Muscle layer of duodenum (tissue), 2 donors: ENCODE measurements around the gene SDR39U1.

Source experiments
- H3K27ac ChIP-seq: one replicate; pipeline ENCODE4 v1.7.0; 2013; ENCODE audit warnings: mild to moderate bottlenecking, low read length
- H3K27me3 ChIP-seq: one replicate; pipeline ENCODE4 v1.7.0; 2013; ENCODE audit warnings: low read depth, mild to moderate bottlenecking, control low read depth, low read length
- H3K36me3 ChIP-seq, 2 donors: one replicate each; pipeline ENCODE4 v1.7.0; 2013; ENCODE audit warnings: low read length in 2 of 2, control low read depth in 1 of 2, mild to moderate bottlenecking in 1 of 2; ENCODE audit not compliant: insufficient read depth in 2 of 2, control insufficient read depth in 1 of 2
- H3K4me1 ChIP-seq, 2 donors: one replicate each; pipeline ENCODE4 v1.7.0; 2013; ENCODE audit warnings: low read length in 2 of 2, mild to moderate bottlenecking in 2 of 2, control low read depth in 1 of 2, moderate library complexity in 1 of 2; ENCODE audit not compliant: insufficient read depth in 2 of 2, control insufficient read depth in 1 of 2
- H3K4me3 ChIP-seq, 2 donors: one replicate each; pipeline ENCODE4 v1.7.0; 2013; ENCODE audit warnings: low read length in 2 of 2, low read depth in 1 of 2, mild to moderate bottlenecking in 1 of 2
- H3K9me3 ChIP-seq, 2 donors: one replicate each; pipeline ENCODE4 v1.7.0; 2013; ENCODE audit warnings: low read length in 2 of 2, control low read depth in 1 of 2, mild to moderate bottlenecking in 1 of 2; ENCODE audit not compliant: control insufficient read depth in 1 of 2
- donor health status: healthy.

SDR39U1 gene

DNA sequence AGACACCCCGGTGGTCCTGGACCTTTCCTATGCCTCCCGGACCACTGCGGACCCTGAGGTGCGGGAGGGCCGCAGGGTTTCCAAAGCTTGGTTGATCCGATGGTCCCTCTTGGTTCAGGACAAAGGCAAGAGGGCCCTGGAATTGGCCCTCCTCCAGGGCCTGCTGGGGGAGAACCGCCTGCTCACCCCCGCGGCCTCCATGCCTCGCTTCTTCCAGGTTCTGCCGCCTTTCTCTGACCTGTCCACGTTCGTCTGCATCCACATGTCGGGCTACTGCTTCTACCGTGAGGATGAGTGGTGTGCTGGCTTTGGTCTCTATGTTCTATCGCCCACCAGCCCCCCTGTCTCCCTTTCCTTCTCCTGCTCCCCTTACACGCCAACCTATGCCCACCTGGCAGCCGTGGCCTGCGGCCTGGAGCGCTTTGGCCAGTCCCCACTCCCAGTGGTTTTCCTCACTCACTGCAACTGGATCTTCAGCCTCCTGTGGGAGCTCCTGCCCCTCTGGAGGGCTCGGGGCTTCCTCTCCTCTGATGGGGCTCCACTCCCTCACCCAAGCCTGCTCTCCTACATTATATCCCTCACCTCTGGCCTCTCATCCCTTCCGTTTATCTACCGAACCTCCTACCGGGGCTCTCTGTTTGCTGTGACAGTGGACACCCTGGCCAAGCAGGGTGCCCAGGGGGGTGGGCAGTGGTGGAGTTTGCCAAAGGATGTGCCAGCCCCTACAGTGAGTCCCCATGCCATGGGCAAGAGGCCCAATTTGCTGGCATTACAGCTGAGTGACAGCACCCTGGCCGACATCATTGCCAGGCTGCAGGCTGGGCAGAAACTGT is 26.9 kb downstream of the SDR39U1 start:
- Histone ChIP-seq H3K36me3 (peaks cover 16 to 33% of the 10 kb centered on the region in 2 donors), H3K4me1 (no peaks in the 10 kb centered on the region), H3K4me3 (no peak overlapping the region), H3K27ac (no peak overlapping the region), H3K9me3 (no peaks in the 10 kb centered on the region), H3K27me3 (no peaks in the 10 kb centered on the region)

DNA sequence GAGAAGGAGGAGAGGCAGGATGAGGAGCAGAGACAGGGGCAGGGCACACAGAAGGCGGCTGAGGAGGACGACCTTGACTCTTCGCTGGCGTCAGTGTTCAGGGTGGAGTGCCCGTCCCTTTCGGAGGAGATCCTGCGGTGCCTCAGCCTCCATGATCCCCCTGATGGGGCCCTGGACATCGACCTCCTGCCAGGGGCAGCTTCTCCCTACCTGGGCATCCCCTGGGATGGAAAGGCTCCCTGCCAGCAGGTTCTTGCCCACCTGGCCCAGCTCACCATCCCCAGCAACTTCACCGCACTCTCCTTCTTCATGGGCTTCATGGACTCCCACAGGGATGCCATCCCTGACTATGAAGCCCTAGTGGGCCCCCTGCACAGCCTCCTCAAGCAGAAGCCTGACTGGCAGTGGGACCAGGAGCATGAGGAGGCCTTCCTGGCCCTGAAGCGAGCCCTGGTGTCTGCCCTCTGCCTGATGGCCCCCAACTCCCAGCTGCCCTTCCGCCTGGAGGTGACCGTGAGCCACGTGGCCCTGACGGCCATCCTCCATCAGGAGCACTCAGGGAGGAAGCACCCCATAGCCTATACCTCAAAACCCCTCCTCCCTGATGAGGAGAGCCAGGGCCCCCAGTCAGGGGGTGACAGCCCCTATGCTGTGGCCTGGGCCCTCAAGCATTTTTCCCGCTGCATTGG is 27.7 kb downstream of the SDR39U1 start:
- no peak overlapping the region for H3K27ac ChIP-seq
- no peaks in the 10 kb centered on the region for H3K9me3 ChIP-seq
- H3K4me1 ChIP-seq = no peaks in the 10 kb centered on the region
- H3K4me3 ChIP-seq = no peak overlapping the region
- H3K36me3 ChIP-seq = peaks cover 17 to 35% of the 10 kb centered on the region in 2 donors
- H3K27me3 ChIP-seq = no peaks in the 10 kb centered on the region

DNA sequence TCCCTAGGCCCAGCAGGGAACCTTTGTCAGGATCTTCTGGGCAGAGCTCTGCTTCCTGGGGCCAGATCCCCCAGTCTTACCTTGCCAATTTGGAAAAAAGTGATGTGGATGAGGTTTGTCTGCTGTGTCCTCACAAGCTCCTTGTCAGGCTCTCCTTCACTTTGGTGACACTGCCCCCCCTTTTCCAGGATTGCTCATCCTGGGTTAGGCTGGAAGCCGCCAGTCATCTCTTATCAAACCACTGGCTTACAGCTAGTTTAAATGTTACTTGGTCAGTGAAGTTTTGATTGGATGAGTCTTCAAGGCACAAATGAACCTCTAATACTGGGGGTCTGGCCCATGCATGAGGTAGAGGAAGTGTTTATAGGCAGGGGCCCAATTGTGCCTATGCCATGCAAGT is 28.5 kb downstream of the SDR39U1 start:
- H3K36me3 ChIP-seq = peaks cover 17 to 41% of the 10 kb centered on the region in 2 donors
- no peaks in the 10 kb centered on the region for H3K27me3 ChIP-seq
- H3K9me3 ChIP-seq = no peaks in the 10 kb centered on the region
- no peak overlapping the region for H3K4me3 ChIP-seq
- peaks cover 0 to under 1% of the 10 kb centered on the region in 2 donors for H3K4me1 ChIP-seq
- no peak overlapping the region for H3K27ac ChIP-seq

DNA sequence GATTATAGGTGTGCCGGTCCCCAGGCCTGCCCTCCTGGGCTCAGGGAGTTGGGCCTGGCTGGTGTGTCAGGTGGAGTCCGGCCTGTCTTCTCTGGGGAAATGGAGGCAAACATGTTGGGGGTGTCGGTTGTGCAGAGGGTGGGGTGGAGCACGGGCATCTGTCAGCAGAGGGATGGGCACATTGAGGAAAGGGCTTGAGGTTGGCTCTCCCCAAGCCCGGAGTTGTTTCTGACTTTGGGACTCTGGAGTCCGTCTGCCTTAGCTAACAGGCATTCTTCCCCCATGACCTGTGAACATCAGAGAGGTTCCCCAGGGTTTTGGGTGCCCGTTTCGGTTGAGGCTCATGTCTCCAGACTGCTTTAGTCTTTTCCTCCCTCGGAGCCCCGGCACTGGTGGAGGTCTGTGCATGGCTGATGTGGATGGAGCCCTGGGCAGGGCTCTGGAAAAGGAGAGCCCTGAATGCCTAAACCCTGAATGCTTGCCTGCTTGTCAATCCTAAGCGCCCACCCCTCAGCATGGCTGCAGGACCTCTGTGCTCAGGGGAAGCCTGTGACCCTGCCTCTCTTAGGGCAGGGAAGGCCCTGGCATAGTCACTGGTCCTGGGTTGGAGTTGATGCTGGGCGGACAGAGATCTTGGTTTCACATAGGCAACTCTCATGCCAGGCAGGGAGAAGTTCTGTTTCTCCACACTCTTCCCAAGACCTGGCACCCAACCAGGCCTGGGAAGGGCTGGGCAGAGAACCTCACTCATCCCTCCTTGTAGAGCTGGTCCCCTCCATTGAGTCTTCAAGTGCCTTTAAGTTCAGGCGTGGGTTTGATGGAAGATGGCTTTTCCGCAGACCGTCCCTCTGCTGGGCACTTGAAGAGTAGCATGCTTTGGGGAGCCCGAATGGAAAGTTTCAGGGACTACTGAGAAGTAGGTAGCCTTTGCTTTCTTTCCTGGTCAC is 30.9 kb downstream of the SDR39U1 start:
- Histone ChIP-seq H3K9me3 (no peaks in the 10 kb centered on the region), H3K27me3 (no peaks in the 10 kb centered on the region), H3K36me3 (peaks cover 21 to 51% of the 10 kb centered on the region in 2 donors), H3K4me1 (peaks cover 0 to 6% of the 10 kb centered on the region in 2 donors), H3K27ac (no peak overlapping the region), H3K4me3 (no peak overlapping the region)

DNA sequence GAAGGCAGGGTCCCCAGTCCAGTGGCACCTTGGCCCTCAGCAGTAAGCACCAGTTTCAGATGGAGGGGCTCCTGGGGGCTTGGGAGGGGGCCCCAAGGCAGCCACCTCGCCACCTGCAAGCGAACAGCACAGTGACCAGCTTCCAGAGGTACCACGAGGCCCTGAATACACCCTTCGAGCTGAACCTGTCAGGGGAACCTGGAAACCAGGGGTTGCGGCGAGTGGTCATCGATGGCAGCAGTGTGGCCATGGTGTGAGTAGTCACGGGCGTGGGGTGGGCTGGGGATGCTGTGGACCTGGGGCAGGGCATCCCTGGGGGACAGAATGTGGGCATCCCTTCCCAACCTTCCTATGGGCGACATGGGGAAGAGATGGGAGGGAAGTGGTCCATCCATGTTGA is 32.6 kb downstream of the SDR39U1 start:
- Histone ChIP-seq H3K27me3 (no peaks in the 10 kb centered on the region), H3K9me3 (no peaks in the 10 kb centered on the region), H3K4me1 (peaks cover 0 to 6% of the 10 kb centered on the region in 2 donors), H3K27ac (no peak overlapping the region), H3K4me3 (no peak overlapping the region), H3K36me3 (peaks cover 21 to 42% of the 10 kb centered on the region in 2 donors)

DNA sequence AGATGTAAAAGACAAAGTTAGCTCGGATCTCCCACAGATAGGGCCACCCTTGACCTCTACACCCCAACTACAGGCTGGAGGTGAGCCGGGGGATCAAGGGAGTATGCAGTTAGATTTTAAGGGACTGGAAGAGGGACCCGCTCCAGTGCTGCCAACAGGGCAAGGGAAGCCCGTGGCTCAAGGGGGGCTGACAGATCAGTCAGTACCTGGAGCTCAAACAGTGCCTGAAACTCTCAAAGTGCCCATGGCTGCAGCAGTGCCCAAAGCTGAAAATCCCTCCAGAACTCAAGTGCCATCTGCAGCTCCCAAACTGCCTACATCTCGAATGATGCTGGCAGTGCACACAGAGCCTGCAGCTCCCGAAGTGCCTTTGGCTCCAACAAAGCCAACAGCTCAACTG is 33.4 kb downstream of the SDR39U1 start:
- H3K36me3 ChIP-seq = peaks cover 21 to 35% of the 10 kb centered on the region in 2 donors

DNA sequence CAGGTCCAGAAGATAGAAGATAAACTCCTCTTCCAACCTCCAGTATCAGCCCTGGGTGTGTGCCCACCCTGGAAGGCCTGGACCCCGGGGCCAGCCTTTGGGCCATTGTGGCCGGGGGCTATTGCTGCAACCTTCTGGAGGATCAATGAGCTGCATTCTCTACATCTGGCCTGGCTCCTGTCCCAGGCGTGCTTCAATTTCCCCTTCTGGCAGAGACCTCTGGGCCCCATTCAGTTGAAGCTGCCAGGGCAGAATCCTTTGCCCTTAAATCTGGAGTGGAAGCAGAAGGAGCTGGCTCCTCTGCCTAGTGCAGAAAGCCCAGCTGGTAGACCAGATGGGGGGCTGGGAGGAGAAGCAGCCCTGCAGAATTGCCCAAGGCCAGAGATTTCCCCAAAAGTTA is 33.8 kb downstream of the SDR39U1 start:
- Histone ChIP-seq H3K4me1 (peaks cover 0 to 6% of the 10 kb centered on the region in 2 donors), H3K4me3 (no peak overlapping the region), H3K27ac (no peak overlapping the region), H3K27me3 (no peaks in the 10 kb centered on the region), H3K36me3 (peaks cover 18 to 30% of the 10 kb centered on the region in 2 donors), H3K9me3 (no peaks in the 10 kb centered on the region)

More for the DNA sequence above, 33.4 kb downstream of the SDR39U1 start:
- H3K9me3 ChIP-seq = no peaks in the 10 kb centered on the region
- H3K27me3 ChIP-seq = no peaks in the 10 kb centered on the region
- H3K4me3 ChIP-seq = no peak overlapping the region
- H3K4me1 ChIP-seq = peaks cover 0 to 6% of the 10 kb centered on the region in 2 donors
- H3K27ac ChIP-seq = no peak overlapping the region

DNA sequence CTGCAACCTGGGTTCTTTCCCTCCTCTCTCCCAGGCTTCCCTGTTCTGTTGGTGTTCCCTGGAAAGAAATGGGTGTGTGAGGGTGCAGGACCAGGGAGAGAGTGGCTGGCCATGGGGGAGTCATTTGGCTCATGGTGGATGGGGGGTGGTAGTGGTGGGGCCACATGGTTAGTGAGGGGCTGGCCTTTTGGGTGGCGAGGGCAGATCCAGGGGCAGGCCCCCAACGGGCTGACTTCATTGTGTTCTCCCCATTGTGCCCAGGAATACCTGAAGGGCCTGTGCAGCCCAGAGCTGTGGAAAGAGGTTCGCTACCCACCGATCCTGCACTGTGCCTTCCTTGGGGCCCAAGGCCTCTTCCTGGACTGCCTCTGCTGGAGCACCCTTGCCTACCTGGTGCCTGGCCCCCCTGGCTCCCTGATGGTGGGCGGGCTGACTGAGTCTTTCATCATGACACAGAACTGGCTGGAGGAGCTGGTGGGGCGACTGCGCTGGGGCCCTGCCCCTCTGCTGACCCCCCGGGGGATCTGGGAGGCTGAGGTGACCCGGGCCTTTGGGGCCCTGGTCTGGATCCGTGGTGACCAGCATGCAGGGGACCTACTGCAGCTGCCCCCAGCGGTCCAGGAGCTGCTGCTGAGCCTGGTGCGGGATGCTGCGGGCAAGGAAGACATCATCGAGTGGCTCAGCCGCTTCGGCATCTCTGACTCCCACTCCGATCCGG is 34.8 kb downstream of the SDR39U1 start:
- H3K4me1 ChIP-seq = peaks cover 4 to 16% of the 10 kb centered on the region in 2 donors
- no peaks in the 10 kb centered on the region for H3K9me3 ChIP-seq
- no peak overlapping the region for H3K27ac ChIP-seq
- H3K36me3 ChIP-seq = peaks cover 14 to 24% of the 10 kb centered on the region in 2 donors
- no peak overlapping the region for H3K4me3 ChIP-seq
- H3K27me3 ChIP-seq = no peaks in the 10 kb centered on the region

DNA sequence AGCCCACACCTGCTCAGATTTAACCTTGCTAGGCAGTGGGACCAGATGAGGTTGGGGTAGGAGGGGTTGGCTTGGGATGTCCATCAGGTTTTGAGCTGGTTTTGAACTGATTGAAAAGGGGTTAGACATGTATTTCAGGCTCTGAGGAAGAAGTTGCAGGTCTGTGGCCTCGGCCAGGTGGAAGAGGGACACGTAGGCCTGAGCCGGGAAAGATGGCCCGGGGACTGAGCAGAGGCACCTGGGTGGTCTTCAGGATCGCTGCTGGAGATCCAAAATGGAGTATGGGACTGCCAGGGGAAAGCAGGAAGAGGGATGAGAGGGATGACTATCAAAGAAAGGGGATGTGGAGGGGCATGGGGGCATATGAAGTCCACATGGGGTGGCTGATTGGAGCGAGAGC is 36.2 kb downstream of the SDR39U1 start:
- H3K4me3 ChIP-seq = no peak overlapping the region
- peaks cover 4 to 21% of the 10 kb centered on the region in 2 donors for H3K4me1 ChIP-seq
- H3K36me3 ChIP-seq = peaks cover 13 to 24% of the 10 kb centered on the region in 2 donors
- no peaks in the 10 kb centered on the region for H3K9me3 ChIP-seq
- H3K27me3 ChIP-seq = no peaks in the 10 kb centered on the region
- H3K27ac ChIP-seq = no peak overlapping the region

DNA sequence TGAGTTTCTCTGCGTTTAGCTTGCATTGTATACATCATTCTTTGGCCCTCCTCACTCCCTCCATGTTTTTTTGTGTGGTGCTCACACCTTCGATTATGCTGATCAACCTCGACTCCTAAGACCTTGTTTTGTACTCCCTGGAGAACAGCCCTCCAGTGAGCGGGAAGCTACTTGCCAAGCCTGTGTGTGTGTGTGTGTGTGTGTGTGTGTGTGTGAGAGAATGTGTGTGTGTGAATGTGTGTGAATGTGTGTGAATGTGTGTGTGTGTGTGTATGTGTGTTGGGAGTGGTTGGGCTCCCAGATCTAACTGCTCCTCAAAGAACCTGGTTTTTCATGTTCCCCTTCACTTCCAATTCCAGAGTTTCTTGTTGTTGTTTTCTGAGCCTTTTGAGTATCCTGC is 37.8 kb downstream of the SDR39U1 start:
- H3K27ac ChIP-seq = no peak overlapping the region
- H3K4me3 ChIP-seq = no peak overlapping the region
- peaks cover 4 to 29% of the 10 kb centered on the region in 2 donors for H3K4me1 ChIP-seq
- H3K36me3 ChIP-seq = peaks cover 4 to 15% of the 10 kb centered on the region in 2 donors
- H3K9me3 ChIP-seq = no peaks in the 10 kb centered on the region
- H3K27me3 ChIP-seq = no peaks in the 10 kb centered on the region
